Breast epithelium (tissue), 3 donors: Measurements from ENCODE around the gene CPA4.

Experiments
- CTCF ChIP-seq, 3 donors: fragments of 450-650 bp; IDR thresholded peaks; one replicate each; pipeline ENCODE4 v1.5.1; 2016 to 2017; ENCODE audit warnings: antibody characterized with exemption in 3 of 3, mild to moderate bottlenecking in 3 of 3, moderate library complexity in 3 of 3
- POLR2A ChIP-seq: fragments of 450-650 bp; IDR thresholded peaks from one replicate; pipeline ENCODE4 v1.6.1; 2016; ENCODE audit warnings: antibody characterized with exemption, mild to moderate bottlenecking, moderate library complexity

- TF ChIP-seq POLR2A (no peak), CTCF (IDR thresholded peaks at IDR 0.05) (no peak)
Observed at GRCh38 chr7:130363026-130363847, 70.3 kb downstream of the CPA4 start.
